Measurements from ENCODE around the gene GIT1. TPM values are rescaled to one million over a fixed set of nuclear protein-coding genes. Genes with fewer than 3 reads are reported as not detected.
A peak's percentile ranks its signal among the peaks of the same experiment; 100 is the strongest.

GIT1 gene
- total RNA-seq, 2 experiments from 2014 or later = 107 TPM

- POLR2A ChIA-PET = no interaction called here
- H3K36me3 Mint-ChIP-seq (ENCODE audit: low read depth) = no peaks in the 10 kb centered on the region
- no peaks in the 10 kb centered on the region for H3K9me3 Mint-ChIP-seq
- DNase-seq = no peak
- CTCF ChIA-PET = interaction anchor here (0.6 to 7.8 kb wide), 17 partner anchors 9 to 316 kb away, joined by 3 to 116 read pairs (median 4); partner anchors contain the start of genes ANKRD13B and CORO6
- peaks cover 45% of the 10 kb centered on the region for H3K4me1 Mint-ChIP-seq
- peak overlapping the region; percentile 84 for H3K27ac Mint-ChIP-seq
- H3K27me3 Mint-ChIP-seq = peaks cover 8% of the 10 kb centered on the region
- peak overlapping the region; percentile 45 for H3K4me3 Mint-ChIP-seq
Observed at GRCh38 chr17:29613856-29614255, 24.4 kb upstream of the GIT1 start.

GRCh38 chr17:29613352-29613837 is 23.9 kb upstream of the GIT1 start:
- peak overlapping the region; percentile 84 for H3K27ac Mint-ChIP-seq
- peak overlapping the region; percentile 45 for H3K4me3 Mint-ChIP-seq
- peaks cover 44% of the 10 kb centered on the region for H3K4me1 Mint-ChIP-seq
- ChIA-PET POLR2A (no interaction called here), CTCF (interaction anchor here (0.6 to 7.8 kb wide), 22 partner anchors 9 to 316 kb away, joined by 3 to 116 read pairs (median 4); partner anchors contain the start of genes ANKRD13B and TP53I13)
- no peaks in the 10 kb centered on the region for H3K9me3 Mint-ChIP-seq
- DNase-seq = peak; percentile 93
- H3K27me3 Mint-ChIP-seq = peaks cover 8% of the 10 kb centered on the region
- H3K36me3 Mint-ChIP-seq (ENCODE audit: low read depth) = no peaks in the 10 kb centered on the region

- POLR2A ChIA-PET = no interaction called here
- CTCF ChIA-PET = interaction anchor here (0.5 to 7.8 kb wide), 26 partner anchors 8 to 317 kb away, joined by 3 to 116 read pairs (median 4); partner anchors contain the start of genes ANKRD13B and TP53I13
- no peaks in the 10 kb centered on the region for H3K9me3 Mint-ChIP-seq
- peaks cover 8% of the 10 kb centered on the region for H3K27me3 Mint-ChIP-seq
- H3K27ac Mint-ChIP-seq = no peak overlapping the region
- no peak for DNase-seq
- no peaks in the 10 kb centered on the region for H3K36me3 Mint-ChIP-seq (ENCODE audit: low read depth)
- no peak overlapping the region for H3K4me3 Mint-ChIP-seq
- H3K4me1 Mint-ChIP-seq = peaks cover 41% of the 10 kb centered on the region
Observed at GRCh38 chr17:29612404-29613280, 23.2 kb upstream of the GIT1 start.

GRCh38 chr17:29612094-29612403 is 22.6 kb upstream of the GIT1 start:
- no peak overlapping the region for H3K27ac Mint-ChIP-seq
- POLR2A ChIA-PET = no interaction called here
- H3K36me3 Mint-ChIP-seq (ENCODE audit: low read depth) = no peaks in the 10 kb centered on the region

GRCh38 chr17:29611351-29612093 is 22.1 kb upstream of the GIT1 start:
- Mint-ChIP-seq H3K27me3 (peaks cover 6% of the 10 kb centered on the region), H3K9me3 (no peaks in the 10 kb centered on the region), H3K36me3 (ENCODE audit: low read depth) (no peaks in the 10 kb centered on the region), H3K4me1 (peaks cover 30% of the 10 kb centered on the region), H3K4me3 (no peak overlapping the region), H3K27ac (no peak overlapping the region)
- DNase-seq = no peak
- CTCF ChIA-PET = interaction anchor here (0.5 to 4.8 kb wide), 4 partner anchors 10 to 157 kb away, joined by 3 to 29 read pairs (median 7); partner anchors contain the start of gene ANKRD13B
- POLR2A ChIA-PET = no interaction called here

More at GRCh38 chr17:29612094-29612403, 22.6 kb upstream of the GIT1 start:
- no peak for DNase-seq
- H3K4me3 Mint-ChIP-seq = no peak overlapping the region
- peaks cover 8% of the 10 kb centered on the region for H3K27me3 Mint-ChIP-seq
- H3K4me1 Mint-ChIP-seq = peaks cover 35% of the 10 kb centered on the region
- CTCF ChIA-PET = interaction anchor here (0.5 to 4.8 kb wide), 4 partner anchors 10 to 158 kb away, joined by 3 to 29 read pairs (median 7); partner anchors contain the start of gene ANKRD13B
- H3K9me3 Mint-ChIP-seq = no peaks in the 10 kb centered on the region

- H3K36me3 Mint-ChIP-seq (ENCODE audit: low read depth) = no peaks in the 10 kb centered on the region
- POLR2A ChIA-PET = no interaction called here
- no peak overlapping the region for H3K27ac Mint-ChIP-seq
- H3K4me3 Mint-ChIP-seq = no peak overlapping the region
- CTCF ChIA-PET = interaction anchor here (2.1 to 4.8 kb wide), 3 partner anchors 9 to 19 kb away, joined by 7 to 29 read pairs (median 7); partner anchors contain the start of gene ANKRD13B
- DNase-seq = no peak
- peaks cover 19% of the 10 kb centered on the region for H3K4me1 Mint-ChIP-seq
- no peaks in the 10 kb centered on the region for H3K9me3 Mint-ChIP-seq
- H3K27me3 Mint-ChIP-seq = no peaks in the 10 kb centered on the region
Observed at GRCh38 chr17:29610395-29610794, 20.9 kb upstream of the GIT1 start.

GRCh38 chr17:29608986-29609385 is 19.5 kb upstream of the GIT1 start:
- no peak for DNase-seq
- POLR2A ChIA-PET = no interaction called here

GRCh38 chr17:29607557-29608195 is 18.2 kb upstream of the GIT1 start:
- ChIA-PET CTCF (interaction anchor here (0.7 to 4.8 kb wide), 6 partner anchors 10 to 35 kb away, joined by 3 to 29 read pairs (median 8); partner anchors contain the start of gene ANKRD13B), POLR2A (no interaction called here)
- Mint-ChIP-seq H3K4me3 (no peak overlapping the region), H3K27ac (no peak overlapping the region), H3K36me3 (ENCODE audit: low read depth) (no peaks in the 10 kb centered on the region), H3K27me3 (no peaks in the 10 kb centered on the region), H3K9me3 (no peaks in the 10 kb centered on the region), H3K4me1 (no peaks in the 10 kb centered on the region)
- no peak for DNase-seq

More at GRCh38 chr17:29608986-29609385, 19.5 kb upstream of the GIT1 start:
- Mint-ChIP-seq H3K27me3 (no peaks in the 10 kb centered on the region), H3K9me3 (no peaks in the 10 kb centered on the region), H3K4me3 (no peak overlapping the region), H3K27ac (no peak overlapping the region), H3K36me3 (ENCODE audit: low read depth) (no peaks in the 10 kb centered on the region), H3K4me1 (peaks cover 5% of the 10 kb centered on the region)
- CTCF ChIA-PET = interaction anchor here (1.2 to 4.8 kb wide), 4 partner anchors 8 to 17 kb away, joined by 5 to 29 read pairs (median 8); partner anchors contain the start of gene ANKRD13B

GRCh38 chr17:29603109-29603674 is 13.7 kb upstream of the GIT1 start:
- Mint-ChIP-seq H3K27me3 (no peaks in the 10 kb centered on the region), H3K4me1 (no peaks in the 10 kb centered on the region), H3K27ac (no peak overlapping the region), H3K9me3 (no peaks in the 10 kb centered on the region), H3K36me3 (ENCODE audit: low read depth) (no peaks in the 10 kb centered on the region), H3K4me3 (no peak overlapping the region)
- ChIA-PET CTCF (interaction anchor here (1.2 to 4.3 kb wide), 3 partner anchors 9 to 15 kb away, joined by 3 to 14 read pairs (median 7); no protein-coding TSS in a partner anchor), POLR2A (no interaction called here)
- DNase-seq = no peak

- CTCF ChIA-PET = interaction anchor here (1.5 to 3.7 kb wide), 4 partner anchors 12 to 20 kb away, joined by 5 to 18 read pairs (median 12); no protein-coding TSS in a partner anchor
- Mint-ChIP-seq H3K36me3 (ENCODE audit: low read depth) (no peaks in the 10 kb centered on the region), H3K4me3 (no peak overlapping the region), H3K4me1 (peaks cover 11% of the 10 kb centered on the region), H3K27ac (no peak overlapping the region), H3K27me3 (no peaks in the 10 kb centered on the region), H3K9me3 (no peaks in the 10 kb centered on the region)
- DNase-seq = no peak
- POLR2A ChIA-PET = no interaction called here
Observed at GRCh38 chr17:29597361-29598172, 8.1 kb upstream of the GIT1 start.

GRCh38 chr17:29596811-29597210 is 7.4 kb upstream of the GIT1 start:
- no peaks in the 10 kb centered on the region for H3K27me3 Mint-ChIP-seq
- ChIA-PET POLR2A (no interaction called here), CTCF (interaction anchor here (0.6 to 3.7 kb wide), 5 partner anchors 12 to 1369 kb away, joined by 3 to 18 read pairs (median 7); no protein-coding TSS in a partner anchor)
- H3K9me3 Mint-ChIP-seq = no peaks in the 10 kb centered on the region
- no peaks in the 10 kb centered on the region for H3K36me3 Mint-ChIP-seq (ENCODE audit: low read depth)
- H3K4me1 Mint-ChIP-seq = peaks cover 18% of the 10 kb centered on the region
- H3K4me3 Mint-ChIP-seq = no peak overlapping the region
- no peak overlapping the region for H3K27ac Mint-ChIP-seq
- DNase-seq = no peak
